CD4-positive, alpha-beta memory T cell (primary cell): ENCODE data around the gene APOA5. TPM values are rescaled to one million over a fixed set of nuclear protein-coding genes. Genes with fewer than 3 reads are reported as not detected.

Experiments
- CTCF ChIA-PET: fragments of 350-600 bp; sonication (Branson Sonifier 250); formaldehyde crosslinking; loops from one replicate; lab custom pipeline; 2021; ENCODE audit warnings: inconsistent platforms; ENCODE audit not compliant: partially characterized antibody; lab: Charles Lee
- POLR2A ChIA-PET: fragments of 350-600 bp; sonication (Branson Sonifier 250); formaldehyde crosslinking; loops from one replicate; lab custom pipeline; 2021; ENCODE audit not compliant: partially characterized antibody; lab: Charles Lee
- DNase-seq, 5 donors: peaks; one replicate each; pipeline versions ENCODE4 v3.0.0 to v3.0.0-alpha.2; 2020 to 2022; ENCODE audit warnings: mixed read lengths in 1 of 5
- H3K27ac ChIP-seq: one replicate; pipeline ENCODE4 v1.7.0; 2013; ENCODE audit warnings: low read depth, low read length
- H3K27me3 ChIP-seq: 2 replicates; pipeline ENCODE4 v1.7.0; 2013; ENCODE audit warnings: mild to moderate bottlenecking, low read length, moderate library complexity; ENCODE audit not compliant: insufficient read depth
- H3K36me3 ChIP-seq: 2 replicates; pipeline ENCODE4 v1.7.0; 2013; ENCODE audit warnings: mild to moderate bottlenecking, low read length, moderate library complexity; ENCODE audit not compliant: insufficient read depth
- H3K4me1 ChIP-seq: 2 replicates; pipeline ENCODE4 v1.7.0; 2013; ENCODE audit warnings: mild to moderate bottlenecking, low read length, moderate library complexity; ENCODE audit not compliant: insufficient read depth
- H3K4me3 ChIP-seq, 2 donors: one replicate each; pipeline ENCODE4 v1.7.0; 2013; ENCODE audit warnings: low read length in 2 of 2, mild to moderate bottlenecking in 1 of 2
- H3K9me3 ChIP-seq, 2 donors: one replicate each; pipeline ENCODE4 v1.7.0; 2013; ENCODE audit warnings: low read length in 2 of 2, control low read depth in 1 of 2; ENCODE audit not compliant: control insufficient read depth in 1 of 2
- H3K27ac Mint-ChIP-seq, 7 donors: one replicate each; pipeline ENCODE4 v1.8.0; 2020 to 2021; ENCODE audit warnings: mixed read lengths in 7 of 7, mild to moderate bottlenecking in 6 of 7, inconsistent platforms in 3 of 7, moderate library complexity in 3 of 7
- H3K27me3 Mint-ChIP-seq, 2 donors: one replicate each; pipeline ENCODE4 v1.8.0; 2020 to 2021; ENCODE audit warnings: mixed read lengths in 2 of 2
- H3K36me3 Mint-ChIP-seq, 2 donors: one replicate each; pipeline ENCODE4 v1.8.0; 2020 to 2021; ENCODE audit warnings: mixed read lengths in 2 of 2, inconsistent platforms in 1 of 2, mild to moderate bottlenecking in 1 of 2
- H3K4me1 Mint-ChIP-seq, 4 donors: one replicate each; pipeline ENCODE4 v1.8.0; 2020 to 2021; ENCODE audit warnings: mixed read lengths in 4 of 4, mild to moderate bottlenecking in 1 of 4
- H3K4me3 Mint-ChIP-seq, 8 donors: one replicate each; pipeline ENCODE4 v1.8.0; 2020 to 2021; ENCODE audit warnings: mixed read lengths in 8 of 8, mild to moderate bottlenecking in 7 of 8, moderate library complexity in 6 of 8, inconsistent platforms in 3 of 8
- H3K9me3 Mint-ChIP-seq, 8 donors: one replicate each; pipeline ENCODE4 v1.8.0; 2020 to 2021; ENCODE audit warnings: mixed read lengths in 8 of 8, mild to moderate bottlenecking in 5 of 8, inconsistent platforms in 3 of 8, moderate library complexity in 1 of 8
- intact Hi-C: fragments of 100-400 bp; cut with micrococcal nuclease; formaldehyde crosslinking; loops from one replicate; pipeline ENCODE4 v1.15.1; 2023
- polyA plus RNA-seq, 2 donors: library from polyadenylated mRNA; unstranded; fragments of 300-500 nt; fragmentation: Illumina TruSeq; gene quantifications; one replicate each; pipeline ENCODE4 v1.2.3, GENCODE V29; 2021
- total RNA-seq, 2 experiments: library from RNA; stranded (reverse); gene quantifications; one replicate each; pipeline ENCODE4 v1.2.3, GENCODE V29; 2021

Gene APOA5, protein sequence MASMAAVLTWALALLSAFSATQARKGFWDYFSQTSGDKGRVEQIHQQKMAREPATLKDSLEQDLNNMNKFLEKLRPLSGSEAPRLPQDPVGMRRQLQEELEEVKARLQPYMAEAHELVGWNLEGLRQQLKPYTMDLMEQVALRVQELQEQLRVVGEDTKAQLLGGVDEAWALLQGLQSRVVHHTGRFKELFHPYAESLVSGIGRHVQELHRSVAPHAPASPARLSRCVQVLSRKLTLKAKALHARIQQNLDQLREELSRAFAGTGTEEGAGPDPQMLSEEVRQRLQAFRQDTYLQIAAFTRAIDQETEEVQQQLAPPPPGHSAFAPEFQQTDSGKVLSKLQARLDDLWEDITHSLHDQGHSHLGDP
- total RNA-seq (not detected), polyA plus RNA-seq (not detected)

- Mint-ChIP-seq H3K4me1 (peaks cover 15 to 31% (median 22%) of the 10 kb centered on the region in 4 donors), H3K4me3 (peak within 1 kb of the TSS in 7 of 8 donors; percentile 11 to 83 (median 58)), H3K27me3 (peaks cover 2 to 7% of the 10 kb centered on the region in 2 donors), H3K36me3 (peaks cover 4 to 12% of the 10 kb centered on the region in 2 donors), H3K27ac (peak within 1 kb of the TSS; percentile 29 to 88 (median 35)), H3K9me3 (no peaks in the 10 kb centered on the region)
- Histone ChIP-seq H3K27me3 (no peaks in the 10 kb centered on the region), H3K4me1 (peaks cover 24% of the 10 kb centered on the region), H3K27ac (no peak within 1 kb of the TSS), H3K4me3 (no peak within 1 kb of the TSS), H3K36me3 (no peaks in the 10 kb centered on the region), H3K9me3 (no peaks in the 10 kb centered on the region)
- DNase-seq = no peak
- ChIA-PET POLR2A (interaction anchor here (1.0 to 2.8 kb wide), 9 partner anchors 19 to 435 kb away, joined by 3 to 23 read pairs (median 4); partner anchors contain the start of genes BUD13, PAFAH1B2 and SIDT2), CTCF (interaction anchor here (0.5 to 12.8 kb wide), 35 partner anchors 9 to 440 kb away, joined by 3 to 212 read pairs (median 5); partner anchors contain the start of genes APOA1, APOC3, BUD13 and PCSK7)
- intact Hi-C loops = loop anchor here (1.0 kb wide), 5 partner anchors 45 to 435 kb away; partner anchors contain the start of gene SIK3
These were observed at the start of gene APOA5 for GRCh38 chr11:116791813-116792143. APOA5 (minus strand) TSS chr11:116791879; CDS start chr11:116791860, 19 bp downstream.

DNA sequence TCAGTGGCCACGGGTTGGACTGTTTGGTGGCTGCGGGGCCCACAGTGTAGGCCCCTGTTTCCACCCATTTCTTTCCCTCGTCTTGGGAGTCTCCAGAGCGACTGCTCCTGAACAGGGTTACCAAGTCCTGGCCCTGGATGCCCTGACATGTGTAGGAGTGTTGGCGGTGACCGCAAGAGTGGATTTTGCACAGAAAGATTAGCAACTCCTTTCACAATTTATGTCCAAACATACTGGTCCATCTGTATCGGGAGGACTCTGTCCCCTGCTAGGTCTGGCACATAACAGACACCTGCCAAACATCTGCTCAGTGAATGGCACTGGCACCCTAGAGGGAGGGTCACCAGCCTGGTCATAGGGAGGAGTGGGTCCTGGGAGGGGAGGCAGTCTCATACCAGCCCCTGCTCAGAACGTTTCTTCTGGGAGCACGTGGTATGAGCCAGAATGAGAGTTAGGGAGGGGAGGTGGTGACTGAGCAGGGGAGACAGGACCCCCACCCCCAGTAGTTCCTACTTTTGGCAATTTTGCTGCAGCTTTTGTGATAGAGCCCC lies 49.1 kb upstream of the APOA5 start:
- Mint-ChIP-seq H3K9me3 (no peaks in the 10 kb centered on the region), H3K4me3 (no peak overlapping the region), H3K36me3 (peaks cover 17 to 22% of the 10 kb centered on the region in 2 donors), H3K27ac (peak overlapping the region in 4 of 7 donors; percentile 36 to 74 (median 66)), H3K4me1 (peaks cover 3 to 11% (median 6%) of the 10 kb centered on the region in 4 donors), H3K27me3 (no peaks in the 10 kb centered on the region)
- Histone ChIP-seq H3K36me3 (peaks cover 15% of the 10 kb centered on the region), H3K27me3 (no peaks in the 10 kb centered on the region), H3K27ac (no peak overlapping the region), H3K4me3 (no peak overlapping the region), H3K9me3 (no peaks in the 10 kb centered on the region), H3K4me1 (peaks cover 6% of the 10 kb centered on the region)
- intact Hi-C loops = no loop called here
- CTCF ChIA-PET = interaction anchor here (0.8 to 10.0 kb wide), 5 partner anchors 9 to 264 kb away, joined by 3 to 189 read pairs (median 3); partner anchors contain the start of genes APOA5 and ZPR1
- DNase-seq = no peak
- POLR2A ChIA-PET = interaction anchor here (0.6 to 2.4 kb wide), 2 partner anchors 12 to 120 kb away, joined by 3 to 16 read pairs; no protein-coding TSS in a partner anchor

DNA sequence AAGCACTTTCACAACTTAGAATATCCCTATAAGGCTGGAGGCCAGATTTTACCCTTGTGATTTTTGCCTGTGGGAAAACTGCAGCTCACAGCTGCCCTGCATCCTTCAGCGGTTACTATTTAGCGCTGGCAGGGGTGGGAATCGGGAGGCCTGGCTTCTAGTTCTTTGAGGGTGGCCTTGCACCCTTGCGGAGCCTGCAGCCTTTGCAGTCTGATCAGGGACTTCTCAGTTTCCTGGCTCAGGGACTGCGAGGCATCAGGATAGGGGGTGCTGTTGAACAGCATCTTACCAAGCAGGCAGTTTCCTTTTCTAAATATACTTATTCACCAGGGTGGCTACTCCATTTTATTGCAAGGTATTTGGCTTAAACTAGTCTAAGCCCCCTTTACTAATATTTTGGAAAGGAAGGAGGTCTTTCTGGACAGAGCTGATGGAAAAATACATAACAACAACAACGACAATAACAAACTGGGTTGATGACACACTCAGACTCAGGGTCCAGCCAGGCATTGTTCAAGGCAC lies 48.6 kb upstream of the APOA5 start:
- H3K9me3 Mint-ChIP-seq = no peaks in the 10 kb centered on the region
- H3K27me3 Mint-ChIP-seq = no peaks in the 10 kb centered on the region
- ChIA-PET POLR2A (interaction anchor here (2.4 kb wide), 1 partner anchor 13 kb away, joined by 16 read pairs; no protein-coding TSS in a partner anchor), CTCF (interaction anchor here (1.3 to 10.0 kb wide), 5 partner anchors 9 to 265 kb away, joined by 3 to 189 read pairs (median 4); partner anchors contain the start of genes APOA5 and ZPR1)
- Histone ChIP-seq H3K4me3 (no peak overlapping the region), H3K36me3 (peaks cover 10% of the 10 kb centered on the region), H3K9me3 (no peaks in the 10 kb centered on the region), H3K4me1 (peaks cover 11% of the 10 kb centered on the region), H3K27me3 (no peaks in the 10 kb centered on the region), H3K27ac (no peak overlapping the region)
- no peak overlapping the region for H3K4me3 Mint-ChIP-seq
- peak overlapping the region in 1 of 7 donors; percentile 29 for H3K27ac Mint-ChIP-seq
- H3K36me3 Mint-ChIP-seq = peaks cover 12 to 17% of the 10 kb centered on the region in 2 donors
- H3K4me1 Mint-ChIP-seq = peaks cover 4 to 15% (median 9%) of the 10 kb centered on the region in 4 donors
- DNase-seq = no peak
- intact Hi-C loops = no loop called here

DNA sequence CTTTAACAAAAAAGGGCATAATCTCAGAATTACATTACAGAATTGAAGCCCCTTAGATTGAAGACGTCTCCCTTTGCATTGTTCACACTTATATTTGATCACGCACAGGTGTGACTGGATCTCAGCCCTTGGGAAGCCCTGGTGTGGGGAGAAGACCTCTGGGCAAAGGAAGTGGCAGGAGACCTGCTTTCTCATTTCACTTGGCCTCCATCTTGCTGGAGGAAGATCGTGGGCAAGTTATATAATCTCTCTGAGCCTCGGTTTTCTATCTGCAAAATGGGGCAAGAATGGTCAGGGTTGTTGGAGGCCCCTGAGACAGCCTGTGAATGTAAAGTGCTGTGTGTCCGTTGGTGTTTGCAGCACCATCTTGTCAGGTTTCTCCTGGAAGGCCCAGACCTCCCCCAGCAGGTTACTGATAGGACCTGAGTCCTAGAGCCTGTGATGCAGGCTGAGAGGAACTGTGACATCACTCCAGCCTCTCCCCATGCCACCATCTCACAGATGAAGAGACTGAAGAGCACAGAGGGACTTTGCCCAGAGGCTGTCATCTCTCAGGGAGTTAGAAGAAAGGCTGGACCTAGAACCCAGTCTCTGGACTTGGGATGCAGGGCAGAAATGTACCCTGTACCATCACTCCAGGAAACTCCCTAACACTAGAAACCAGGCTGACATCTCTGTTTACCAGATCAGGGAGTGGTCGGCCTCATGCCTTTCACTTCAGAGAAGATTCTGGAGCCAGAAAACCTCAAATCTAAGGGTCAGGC lies 46.8 kb upstream of the APOA5 start:
- Mint-ChIP-seq H3K27ac (peak overlapping the region in 1 of 7 donors; percentile 83), H3K36me3 (peaks cover 3 to 4% of the 10 kb centered on the region in 2 donors), H3K4me1 (peaks cover 4 to 21% (median 9%) of the 10 kb centered on the region in 4 donors), H3K9me3 (no peaks in the 10 kb centered on the region), H3K4me3 (no peak overlapping the region), H3K27me3 (no peaks in the 10 kb centered on the region)
- ChIA-PET POLR2A (interaction anchor here (2.4 kb wide), 1 partner anchor 14 kb away, joined by 16 read pairs; no protein-coding TSS in a partner anchor), CTCF (interaction anchor here (1.1 to 10.0 kb wide), 5 partner anchors 13 to 289 kb away, joined by 3 to 189 read pairs (median 10); partner anchors contain the start of genes APOA5 and ZPR1)
- Histone ChIP-seq H3K36me3 (peaks cover 1% of the 10 kb centered on the region), H3K27me3 (no peaks in the 10 kb centered on the region), H3K27ac (no peak overlapping the region), H3K4me1 (peaks cover 15% of the 10 kb centered on the region), H3K4me3 (no peak overlapping the region), H3K9me3 (no peaks in the 10 kb centered on the region)
- intact Hi-C loops = no loop called here
- no peak for DNase-seq

DNA sequence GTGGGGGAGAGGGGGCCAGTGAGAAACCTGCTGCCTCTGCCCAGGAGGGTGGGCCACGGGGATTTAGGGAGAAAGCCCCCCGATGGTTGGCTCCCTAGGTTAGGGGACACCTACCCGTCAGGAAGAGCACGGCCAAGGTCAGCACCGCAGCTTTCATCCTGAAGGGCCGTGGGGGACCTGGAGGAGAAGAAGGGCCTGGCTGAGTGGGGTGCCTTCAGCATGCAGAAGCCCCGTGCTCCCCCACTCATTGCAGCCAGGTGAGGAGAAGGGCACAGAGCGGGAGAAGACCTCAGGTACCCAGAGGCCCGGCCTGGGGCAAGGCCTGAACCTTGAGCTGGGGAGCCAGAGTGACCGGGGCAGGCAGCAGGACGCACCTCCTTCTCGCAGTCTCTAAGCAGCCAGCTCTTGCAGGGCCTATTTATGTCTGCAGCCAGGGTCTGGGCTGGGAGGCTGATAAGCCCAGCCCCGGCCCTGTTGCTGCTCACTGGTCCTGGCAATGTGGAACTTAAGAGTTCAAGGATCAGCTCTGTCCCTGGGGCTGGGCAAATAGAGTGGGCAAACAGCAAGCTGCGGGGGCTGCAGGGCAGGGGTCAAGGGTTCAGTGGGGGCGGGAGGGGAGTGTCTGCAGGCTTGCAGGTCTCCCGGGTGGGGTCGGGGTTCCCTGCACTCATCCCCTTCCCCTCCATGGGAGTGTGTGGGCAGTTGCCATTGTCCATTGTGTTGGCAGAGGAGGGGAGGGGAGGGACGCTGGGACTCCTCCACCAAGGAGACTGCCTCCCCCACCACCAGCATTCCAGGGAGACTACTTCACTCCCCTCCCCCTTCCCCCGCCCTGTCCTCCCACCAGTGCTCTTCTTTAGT lies 45.8 kb upstream of the APOA5 start, which contains the start of gene APOA1:
TSS of gene APOA1 (minus strand) at position 392 of the 861 bp plus-strand sequence. CDS start at position 157, 235 bp downstream.
- Histone ChIP-seq H3K27me3 (no peaks in the 10 kb centered on the region), H3K9me3 (no peaks in the 10 kb centered on the region), H3K4me3 (no peak within 1 kb of the TSS), H3K4me1 (peaks cover 15% of the 10 kb centered on the region), H3K36me3 (no peaks in the 10 kb centered on the region), H3K27ac (no peak within 1 kb of the TSS)
- Mint-ChIP-seq H3K27me3 (no peaks in the 10 kb centered on the region), H3K4me3 (peak within 1 kb of the TSS in 2 of 8 donors; percentile 24 to 31), H3K36me3 (no peaks in the 10 kb centered on the region), H3K4me1 (peaks cover 4 to 21% (median 9%) of the 10 kb centered on the region in 4 donors), H3K27ac (peak within 1 kb of the TSS in 2 of 7 donors; percentile 70 to 83), H3K9me3 (no peaks in the 10 kb centered on the region)
- intact Hi-C loops = no loop called here
- ChIA-PET CTCF (interaction anchor here (1.5 to 10.0 kb wide), 12 partner anchors 14 to 268 kb away, joined by 3 to 189 read pairs (median 12); partner anchors contain the start of genes APOA5, SIK3 and ZPR1), POLR2A (interaction anchor here (2.8 to 3.3 kb wide), 2 partner anchors 15 to 50 kb away, joined by 26 to 103 read pairs; partner anchors contain the start of gene ZPR1)
- no peak for DNase-seq
